ENCODE measurements around the gene DUSP3.
A peak's percentile ranks its signal among the peaks of the same experiment; 100 is the strongest.

The DUSP3 gene

GRCh38 chr17:43722870-43723665 lies 55.7 kb downstream of the DUSP3 start:
- no peak for DNase-seq

- no peak for DNase-seq
Measured at GRCh38 chr17:43722269-43722619, 56.5 kb downstream of the DUSP3 start.

- no peak for DNase-seq
Measured at GRCh38 chr17:43721537-43722268, 57.1 kb downstream of the DUSP3 start.

- DNase-seq = peak; percentile 44
Measured at GRCh38 chr17:43720311-43721060, 58.3 kb downstream of the DUSP3 start.

GRCh38 chr17:43719578-43719977 lies 59.2 kb downstream of the DUSP3 start:
- DNase-seq = no peak

- no peak for DNase-seq
Measured at GRCh38 chr17:43718544-43718943, 60.2 kb downstream of the DUSP3 start.

GRCh38 chr17:43717913-43718312 lies 60.9 kb downstream of the DUSP3 start:
- DNase-seq = no peak
